MM.1S (cell line): ENCODE results near the gene CTNNA2.

ENCODE experiments used
- DNase-seq: peaks from one replicate; pipeline ENCODE4 v3.0.0-alpha.2; 2015
- H2AFZ ChIP-seq: fragments of 300-600 bp; sonication (generic); 2 replicates; pipeline ENCODE4 v1.6.0; 2016; ENCODE audit warnings: antibody characterized with exemption, low read length
- H3F3A ChIP-seq: fragments of 300-600 bp; sonication (generic); 2 replicates; pipeline ENCODE4 v1.6.1; 2016; ENCODE audit warnings: mild to moderate bottlenecking, antibody characterized with exemption, low read length, moderate library complexity, mixed read lengths; ENCODE audit not compliant: insufficient read depth
- H3K27ac ChIP-seq: fragments of 300-600 bp; sonication (generic); 2 replicates; pipeline ENCODE4 v1.5.1; 2016; ENCODE audit warnings: mild to moderate bottlenecking, low read length
- H3K27me3 ChIP-seq: fragments of 300-600 bp; sonication (generic); replicated peaks from 2 replicates; pipeline ENCODE4 v1.6.0; 2016; ENCODE audit warnings: low read length; ENCODE audit not compliant: insufficient read depth
- H3K36me3 ChIP-seq: fragments of 300-600 bp; sonication (generic); replicated peaks from 2 replicates; pipeline ENCODE4 v1.6.1; 2016; ENCODE audit warnings: mild to moderate bottlenecking, low read length, mixed read lengths; ENCODE audit not compliant: insufficient read depth
- H3K4me1 ChIP-seq: fragments of 300-600 bp; sonication (generic); 2 replicates; pipeline ENCODE4 v1.6.1; 2016; ENCODE audit warnings: low read length, mixed read lengths
- H3K4me2 ChIP-seq: fragments of 300-600 bp; sonication (generic); 2 replicates; pipeline ENCODE4 v1.6.0; 2016; ENCODE audit warnings: low read depth, low read length
- H3K4me3 ChIP-seq: fragments of 300-600 bp; sonication (generic); 2 replicates; pipeline ENCODE4 v1.5.1; 2016; ENCODE audit warnings: low read length, mixed read lengths
- H3K79me2 ChIP-seq: fragments of 300-600 bp; sonication (generic); 2 replicates; pipeline ENCODE4 v1.6.1; 2016; ENCODE audit warnings: mixed run types, low read length, mixed read lengths
- H3K9ac ChIP-seq: fragments of 300-600 bp; sonication (generic); 2 replicates; pipeline ENCODE4 v1.6.1; 2016; ENCODE audit warnings: low read length, mixed read lengths
- H3K9me2 ChIP-seq: fragments of 300-600 bp; sonication (generic); replicated peaks from 2 replicates; pipeline ENCODE4 v1.6.1; 2016; ENCODE audit warnings: mild to moderate bottlenecking, low read length, mixed read lengths; ENCODE audit not compliant: insufficient read depth
- H3K9me3 ChIP-seq: fragments of 300-600 bp; sonication (generic); replicated peaks from 2 replicates; pipeline ENCODE4 v1.6.1; 2016; ENCODE audit warnings: mild to moderate bottlenecking, low read length, mixed read lengths; ENCODE audit not compliant: insufficient read depth
- H4K20me1 ChIP-seq: fragments of 300-600 bp; sonication (generic); 2 replicates; pipeline ENCODE4 v1.6.1; 2016; ENCODE audit warnings: mild to moderate bottlenecking, low read length, moderate library complexity, mixed read lengths; ENCODE audit not compliant: insufficient read depth
- EZH2 ChIP-seq: fragments of 300-600 bp; sonication (generic); optimal IDR thresholded peaks from 2 replicates; pipeline ENCODE3; 2017; ENCODE audit warnings: low read depth, mild to moderate bottlenecking, antibody characterized with exemption, low read length, mixed read lengths
- EZH2phosphoT487 ChIP-seq: fragments of 300-600 bp; sonication (generic); IDR thresholded peaks from 2 replicates; pipeline ENCODE4 v1.6.1; 2018; ENCODE audit warnings: antibody characterized with exemption, low read length
- TF ChIP-seq, protein P1 (sequence below): fragments of 300-600 bp; sonication (generic); IDR thresholded peaks from 2 replicates; pipeline ENCODE4 v1.5.1; 2016; ENCODE audit warnings: antibody characterized with exemption, low read length, mixed read lengths

CTNNA2 gene

DNA sequence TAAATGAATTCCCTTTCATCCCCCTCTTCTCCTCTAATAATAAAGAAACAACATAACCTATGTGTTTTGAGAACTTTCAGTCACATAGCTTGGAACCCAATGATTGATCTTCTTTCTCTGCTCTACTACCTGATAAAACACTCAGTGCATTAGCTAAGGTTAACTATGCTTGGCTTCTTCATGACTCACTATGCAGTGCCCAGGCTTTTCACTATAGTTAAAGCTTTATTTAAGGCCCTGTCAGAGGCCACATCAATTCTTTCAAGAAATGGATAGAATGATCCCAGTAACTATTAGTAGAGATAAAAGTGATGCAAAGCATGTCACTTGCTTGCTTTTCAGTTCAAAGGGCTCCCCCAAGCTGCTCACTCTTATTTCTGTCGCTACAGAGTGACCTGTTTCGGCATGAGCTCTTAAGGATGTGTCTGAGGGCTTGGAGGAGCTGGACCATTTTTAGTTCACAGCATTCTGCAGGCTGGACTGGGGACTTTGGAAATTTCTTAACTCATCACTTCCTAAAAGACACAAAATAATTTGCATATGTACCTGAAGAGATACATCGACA lies 407.7 kb downstream of the CTNNA2 start:
- Histone ChIP-seq H3K4me1 (no peaks in the 10 kb centered on the region), H3K79me2 (no peaks in the 10 kb centered on the region), H3K9ac (no peak overlapping the region), H3K9me3 (no peaks in the 10 kb centered on the region), H2AFZ (no peak overlapping the region), H3K27me3 (no peaks in the 10 kb centered on the region), H3F3A (no peaks in the 10 kb centered on the region), H3K9me2 (no peaks in the 10 kb centered on the region), H3K4me3 (no peak overlapping the region), H3K27ac (no peak overlapping the region), H3K4me2 (no peak overlapping the region), H3K36me3 (no peaks in the 10 kb centered on the region), H4K20me1 (no peaks in the 10 kb centered on the region)
- TF ChIP-seq EZH2phosphoT487: no peak
- TF ChIP-seq, protein P1, sequence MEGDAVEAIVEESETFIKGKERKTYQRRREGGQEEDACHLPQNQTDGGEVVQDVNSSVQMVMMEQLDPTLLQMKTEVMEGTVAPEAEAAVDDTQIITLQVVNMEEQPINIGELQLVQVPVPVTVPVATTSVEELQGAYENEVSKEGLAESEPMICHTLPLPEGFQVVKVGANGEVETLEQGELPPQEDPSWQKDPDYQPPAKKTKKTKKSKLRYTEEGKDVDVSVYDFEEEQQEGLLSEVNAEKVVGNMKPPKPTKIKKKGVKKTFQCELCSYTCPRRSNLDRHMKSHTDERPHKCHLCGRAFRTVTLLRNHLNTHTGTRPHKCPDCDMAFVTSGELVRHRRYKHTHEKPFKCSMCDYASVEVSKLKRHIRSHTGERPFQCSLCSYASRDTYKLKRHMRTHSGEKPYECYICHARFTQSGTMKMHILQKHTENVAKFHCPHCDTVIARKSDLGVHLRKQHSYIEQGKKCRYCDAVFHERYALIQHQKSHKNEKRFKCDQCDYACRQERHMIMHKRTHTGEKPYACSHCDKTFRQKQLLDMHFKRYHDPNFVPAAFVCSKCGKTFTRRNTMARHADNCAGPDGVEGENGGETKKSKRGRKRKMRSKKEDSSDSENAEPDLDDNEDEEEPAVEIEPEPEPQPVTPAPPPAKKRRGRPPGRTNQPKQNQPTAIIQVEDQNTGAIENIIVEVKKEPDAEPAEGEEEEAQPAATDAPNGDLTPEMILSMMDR: no peak
- no peak for TF ChIP-seq EZH2
- no peak for DNase-seq

DNA sequence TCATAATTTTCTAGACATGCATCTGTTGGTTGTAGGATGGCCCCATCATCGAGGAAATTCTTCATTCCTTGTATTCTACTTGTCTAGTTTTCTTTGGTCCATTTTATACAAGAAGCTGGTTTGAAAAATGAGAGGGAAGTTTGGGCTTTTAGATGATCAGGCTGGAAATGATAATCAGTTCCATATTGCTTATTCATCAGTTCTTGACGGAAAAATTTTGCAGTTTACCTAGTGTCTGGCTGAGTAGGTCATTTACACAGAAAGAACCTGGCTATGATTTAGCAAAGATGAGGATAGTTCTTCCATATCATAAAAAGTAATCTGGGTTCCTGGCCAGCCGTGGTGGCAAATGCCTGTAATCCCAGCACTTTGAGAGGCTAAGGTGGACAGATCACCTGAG lies 416.8 kb downstream of the CTNNA2 start:
- Histone ChIP-seq H3K4me3 (no peak overlapping the region), H4K20me1 (no peaks in the 10 kb centered on the region), H3F3A (no peaks in the 10 kb centered on the region), H3K79me2 (no peaks in the 10 kb centered on the region), H3K4me2 (no peak overlapping the region), H3K9me3 (no peaks in the 10 kb centered on the region), H3K9me2 (no peaks in the 10 kb centered on the region), H3K27ac (no peak overlapping the region), H3K4me1 (no peaks in the 10 kb centered on the region), H3K27me3 (no peaks in the 10 kb centered on the region), H2AFZ (no peak overlapping the region), H3K9ac (no peak overlapping the region), H3K36me3 (no peaks in the 10 kb centered on the region)
- TF ChIP-seq EZH2: no peak
- DNase-seq: no peak

DNA sequence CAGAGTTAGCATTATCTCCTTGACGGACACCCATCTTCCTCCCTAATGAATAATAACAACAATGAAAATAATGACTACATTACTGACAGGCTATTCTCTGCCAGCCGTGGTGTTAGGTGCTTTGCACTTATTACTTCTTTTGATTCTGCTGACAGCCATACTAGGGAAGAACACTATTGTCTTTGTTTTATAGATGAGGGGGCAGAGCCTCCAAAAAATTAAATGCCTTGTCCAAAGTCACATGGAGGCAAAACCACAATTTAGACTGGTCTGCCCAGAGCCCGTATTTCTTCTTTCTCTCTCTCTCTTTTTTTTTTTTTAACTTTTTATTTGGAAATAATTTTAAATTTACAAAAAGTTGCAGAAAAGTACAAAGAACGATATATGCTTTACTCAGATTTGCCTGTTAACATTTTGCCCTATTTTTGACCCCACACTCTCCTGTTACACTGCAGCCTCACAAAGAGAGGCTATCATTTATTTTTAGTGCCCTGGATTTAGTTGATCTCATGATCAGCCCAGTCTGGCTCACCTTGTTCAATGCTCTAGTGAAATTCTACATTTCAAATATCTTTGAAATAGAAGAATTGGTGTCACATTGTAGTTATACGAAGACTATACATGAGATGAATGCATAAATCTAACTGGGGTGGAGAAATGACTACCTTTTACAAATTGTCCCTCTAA lies 422.3 kb downstream of the CTNNA2 start:
- no peaks in the 10 kb centered on the region for H3K9me2 ChIP-seq
- H3K27ac ChIP-seq: no peak overlapping the region
- H3K4me2 ChIP-seq: no peak overlapping the region
- no peak for TF ChIP-seq EZH2
- no peak for TF ChIP-seq EZH2phosphoT487
- TF ChIP-seq, protein P1: no peak
- no peaks in the 10 kb centered on the region for H3K9me3 ChIP-seq
- no peak overlapping the region for H3K4me3 ChIP-seq
- peak overlapping the region; percentile 37; the same call in 1 of the 2 replicates for H2AFZ ChIP-seq
- H3K36me3 ChIP-seq: no peaks in the 10 kb centered on the region
- H3K4me1 ChIP-seq: no peaks in the 10 kb centered on the region
- H4K20me1 ChIP-seq: no peaks in the 10 kb centered on the region
- H3F3A ChIP-seq: no peaks in the 10 kb centered on the region
- H3K9ac ChIP-seq: no peak overlapping the region
- no peaks in the 10 kb centered on the region for H3K79me2 ChIP-seq
- no peak for DNase-seq
- no peaks in the 10 kb centered on the region for H3K27me3 ChIP-seq
